Endothelial cell of umbilical vein (primary cell): ENCODE measurements around the gene ALDH7A1. TPM values are rescaled to one million over a fixed set of nuclear protein-coding genes. Genes with fewer than 3 reads are reported as not detected.

Experiments
- BruUV-seq: library from RNA; stranded (reverse); fragments of 400-500 nt; replicated peaks from 2 replicates; lab custom pipeline; 2021; lab: Mats Ljungman, UMichigan
- CTCF ChIA-PET: fragments of 300-600, 350-600 bp; sonication (Branson Sonifier 250); formaldehyde crosslinking; loops from one replicate; lab custom pipeline; 2021; ENCODE audit warnings: antibody characterized with exemption, inconsistent platforms; lab: Charles Lee
- POLR2A ChIA-PET: fragments of 300-600, 350-600 bp; sonication (Branson Sonifier 250); formaldehyde crosslinking; loops from one replicate; lab custom pipeline; 2021; ENCODE audit warnings: antibody characterized with exemption, inconsistent platforms; lab: Charles Lee
- DNase-seq: peaks from one replicate; pipeline ENCODE4 v3.0.0-alpha.2; 2011; ENCODE audit warnings: low read depth, low spot score
- FAIRE-seq: peaks from 2 replicates; lab custom pipeline; 2011; peaks lifted over from hg19 to GRCh38; lab: Jason Lieb, UNC
- H2AFZ ChIP-seq: 2 replicates; pipeline ENCODE4 v1.6.0; 2012; ENCODE audit warnings: low read depth, low read length, control low read depth, inconsistent platforms
- H3K27ac ChIP-seq: 2 replicates; pipeline ENCODE4 v1.5.1; 2011; ENCODE audit warnings: low read depth, mild to moderate bottlenecking, control low read depth, low read length, moderate library complexity; ENCODE audit not compliant: insufficient read depth
- H3K27me3 ChIP-seq, 2 experiments: 2 replicates each; pipeline versions ENCODE4 v1.6.0 to v1.6.1; 2011; ENCODE audit warnings: low read length in 2 of 2, mixed read lengths in 1 of 2; ENCODE audit not compliant: control insufficient read depth in 2 of 2, insufficient read depth in 2 of 2
- H3K36me3 ChIP-seq, 2 experiments: 2 replicates in 1 of 2; 3 replicates in 1 of 2; pipeline ENCODE4 v1.5.1; 2011; ENCODE audit warnings: low read length in 2 of 2, mild to moderate bottlenecking in 1 of 2, moderate library complexity in 1 of 2; ENCODE audit not compliant: control insufficient read depth in 2 of 2, insufficient read depth in 2 of 2; ENCODE audit errors: extremely low read depth in 1 of 2
- H3K4me1 ChIP-seq: 3 replicates; pipeline ENCODE4 v1.5.1; 2011; ENCODE audit warnings: mild to moderate bottlenecking, low read length; ENCODE audit not compliant: control insufficient read depth, insufficient read depth; ENCODE audit errors: extremely low read depth
- H3K4me2 ChIP-seq: 2 replicates; pipeline ENCODE4 v1.6.1; 2011; ENCODE audit warnings: low read length, control low read depth, mixed read lengths; ENCODE audit not compliant: insufficient read depth
- H3K4me3 ChIP-seq, 3 experiments: fragments of 200-600 bp in 1 of 3; sonication (generic), shearing (Covaris generic) in 1 of 3; replicated peaks in 1 of 3; 2 replicates each; pipeline ENCODE4 v1.5.1; 2011 to 2016; ENCODE audit warnings: control low read depth in 3 of 3, low read length in 3 of 3, mild to moderate bottlenecking in 2 of 3, inconsistent platforms in 1 of 3, low read depth in 1 of 3, moderate library complexity in 1 of 3; ENCODE audit not compliant: insufficient read depth in 1 of 3
- H3K79me2 ChIP-seq: 2 replicates; pipeline ENCODE4 v1.6.0; 2012; ENCODE audit warnings: low read length, inconsistent platforms; ENCODE audit not compliant: control insufficient read depth, insufficient read depth
- H3K9ac ChIP-seq: replicated peaks from 2 replicates; pipeline ENCODE3; 2011; ENCODE audit warnings: low read length, control low read depth; ENCODE audit not compliant: insufficient read depth; ENCODE audit errors: extremely low read depth
- H3K9me1 ChIP-seq: replicated peaks from 3 replicates; pipeline ENCODE4 v1.6.0; 2011; ENCODE audit warnings: mild to moderate bottlenecking, low read length; ENCODE audit not compliant: control insufficient read depth, insufficient read depth; ENCODE audit errors: extremely low read depth
- H3K9me3 ChIP-seq: replicated peaks from 2 replicates; pipeline ENCODE4 v1.5.1; 2012; ENCODE audit warnings: low read length, inconsistent platforms; ENCODE audit not compliant: control insufficient read depth, insufficient read depth
- H4K20me1 ChIP-seq: replicated peaks from 2 replicates; pipeline ENCODE3; 2011; ENCODE audit warnings: mild to moderate bottlenecking, low read length; ENCODE audit not compliant: control insufficient read depth, insufficient read depth; ENCODE audit errors: extremely low read depth
- CTCF ChIP-seq, 2 donors: IDR thresholded peaks; 1 replicate in 1 of 2; 2 replicates in 1 of 2; pipeline ENCODE4 v1.5.1; 2011; ENCODE audit warnings: low read length in 2 of 2, mild to moderate bottlenecking in 2 of 2, moderate library complexity in 2 of 2, control low read depth in 1 of 2, inconsistent platforms in 1 of 2, low read depth in 1 of 2; ENCODE audit not compliant: insufficient read depth in 1 of 2; ENCODE audit errors: extremely low read depth in 1 of 2
- EZH2 ChIP-seq: IDR thresholded peaks from 2 replicates; pipeline ENCODE4 v1.6.1; 2012; ENCODE audit warnings: borderline replicate concordance, low read depth, mild to moderate bottlenecking, moderate library complexity, low read length, inconsistent platforms; ENCODE audit not compliant: severe bottlenecking
- FOS ChIP-seq: IDR thresholded peaks from 2 replicates; pipeline ENCODE4 v1.6.1; 2011; ENCODE audit warnings: mild to moderate bottlenecking, low read length, moderate library complexity, borderline replicate concordance; ENCODE audit not compliant: insufficient read depth
- GATA2 ChIP-seq: IDR thresholded peaks from 2 replicates; pipeline ENCODE4 v1.7.0; 2011; ENCODE audit warnings: low read depth, mild to moderate bottlenecking, moderate library complexity, mixed read lengths, low read length; ENCODE audit not compliant: insufficient read length, insufficient read depth
- JUN ChIP-seq: IDR thresholded peaks from 2 replicates; pipeline ENCODE4 v1.6.1; 2011; ENCODE audit warnings: borderline replicate concordance, low read depth; ENCODE audit not compliant: insufficient read length, insufficient read depth
- MAX ChIP-seq: IDR thresholded peaks from 2 replicates; pipeline ENCODE4 v1.6.1; 2011; ENCODE audit not compliant: insufficient read depth, insufficient read length
- MYC ChIP-seq: IDR thresholded peaks from one replicate; pipeline ENCODE4 v1.6.1; 2011; ENCODE audit warnings: mild to moderate bottlenecking, low read depth, low read length
- POLR2A ChIP-seq: IDR thresholded peaks from 2 replicates; pipeline ENCODE4 v1.6.1; 2012; ENCODE audit warnings: low read depth, mild to moderate bottlenecking, control low read depth, low read length
- POLR2AphosphoS5 ChIP-seq: IDR thresholded peaks from 2 replicates; pipeline ENCODE4 v1.6.1; 2012; ENCODE audit warnings: low read depth, mild to moderate bottlenecking, control low read depth, low read length, moderate library complexity; ENCODE audit not compliant: insufficient read depth
- dilution Hi-C: fragments of 300-500 bp; cut with MboI; formaldehyde crosslinking; loops from one replicate; pipeline ENCODE4 v1.15.0; 2019; ENCODE audit warnings: low sequenced_read_pairs; ENCODE audit not compliant: extremely low pct_ligation_motif_present
- intact Hi-C: fragments of 100-400 bp; cut with micrococcal nuclease; formaldehyde crosslinking; loops from one replicate; pipeline ENCODE4 v1.10.0; 2022
- polyA plus RNA-seq, 4 experiments: library from polyadenylated mRNA; depleted of rRNA in 3 of 4; stranded (reverse) in 3 of 4; unstranded in 1 of 4; fragments of >200 nt; gene quantifications; 2 replicates each; pipeline versions ENCODE4 v1.2.1 to v1.2.3, GENCODE V29; 2011 to 2012; ENCODE audit warnings: missing spikeins in 1 of 4
- total RNA-seq: library from RNA; stranded (reverse); gene quantifications from 2 replicates; pipeline ENCODE4 v1.2.3, GENCODE V29; 2021

The ALDH7A1 gene
- total and polyA plus RNA-seq, 2 donors (not counting 3 experiments of a cell fraction or from before 2014, with no cell fraction given) = 43.6 to 103 TPM

- DNase-seq = no peak
- BruUV-seq = no TSS peak
- no peaks in the 10 kb centered on the region for H3K9me1 ChIP-seq
- H3K4me2 ChIP-seq = no peak overlapping the region
- H2AFZ ChIP-seq = no peak overlapping the region
- peaks cover 2% of the 10 kb centered on the region for H3K79me2 ChIP-seq
- H3K4me3 ChIP-seq = no peak overlapping the region
- no peaks in the 10 kb centered on the region for H4K20me1 ChIP-seq
- dilution Hi-C loops (no loop called here), intact Hi-C loops (no loop called here)
- no peaks in the 10 kb centered on the region for H3K36me3 ChIP-seq
- FAIRE-seq = no peak
- no peak for TF ChIP-seq EZH2
- TF ChIP-seq CTCF (IDR thresholded peaks at IDR 0.05; ENCODE audit: extremely low read depth in 1 of 2, insufficient read depth in 1 of 2, low read depth in 1 of 2, low read length in 2 of 2) = no peak
- TF ChIP-seq POLR2AphosphoS5 = no peak
- no peak for TF ChIP-seq JUN
- no peak for TF ChIP-seq POLR2A
- no peak for TF ChIP-seq GATA2
- TF ChIP-seq MAX = no peak
- no peak for TF ChIP-seq FOS
- TF ChIP-seq MYC = no peak
- ChIA-PET POLR2A (no interaction called here), CTCF (interaction anchor here (0.6 to 1.2 kb wide), 2 partner anchors 34 to 189 kb away, joined by 3 read pairs; no protein-coding TSS in a partner anchor)
- H3K27me3 ChIP-seq = no peaks in the 10 kb centered on the region
- H3K27ac ChIP-seq = no peak overlapping the region
- H3K4me1 ChIP-seq = peaks cover 18% of the 10 kb centered on the region
- no peak overlapping the region for H3K9ac ChIP-seq
- no peaks in the 10 kb centered on the region for H3K9me3 ChIP-seq
Observed at GRCh38 chr5:126591549-126591948, 3.5 kb downstream of the ALDH7A1 start.
